ENCODE results near the gene ISM1.

GRCh38 chr20:13222319-13222716, 1.2 kb downstream of the ISM1 start:
- no peak for TF ChIP-seq CTCF (IDR thresholded peaks at IDR 0.05)
- no peak for TF ChIP-seq POLR2A (IDR thresholded peaks at IDR 0.05)
